Limb (tissue), 2 donors: ENCODE measurements around the gene ECI1.
A peak's percentile ranks its signal among the peaks of the same experiment; 100 is the strongest.

Experiments
- DNase-seq, 2 donors: peaks; one replicate each; pipeline ENCODE4 v3.0.0-alpha.2; 2016; ENCODE audit errors: extremely low spot score in 2 of 2

ECI1 gene

GRCh38 chr16:2251296-2252111 is at the start of gene ECI1:
TSS of gene ECI1 (minus strand) at chr16:2251587. CDS start at chr16:2251566, 21 bp downstream.
- DNase-seq = peak; percentile 90 to 93

- DNase-seq = no peak
These were observed 48.5 kb upstream of the ECI1 start for GRCh38 chr16:2299915-2300192.

GRCh38 chr16:2299121-2299914 is 47.9 kb upstream of the ECI1 start:
- DNase-seq = no peak

GRCh38 chr16:2298621-2299020 is 47.2 kb upstream of the ECI1 start:
- DNase-seq = no peak

GRCh38 chr16:2297506-2297860 is 46.1 kb upstream of the ECI1 start:
- no peak for DNase-seq

GRCh38 chr16:2296661-2297505 is 45.5 kb upstream of the ECI1 start:
- no peak for DNase-seq

GRCh38 chr16:2295056-2295798 is 43.8 kb upstream of the ECI1 start:
- DNase-seq = no peak

- no peak for DNase-seq
These were observed 40.8 kb upstream of the ECI1 start for GRCh38 chr16:2292221-2292620.

- no peak for DNase-seq
These were observed 37.9 kb upstream of the ECI1 start for GRCh38 chr16:2289282-2289681.

- no peak for DNase-seq
These were observed 37.3 kb upstream of the ECI1 start for GRCh38 chr16:2288726-2289125.

GRCh38 chr16:2287916-2288547 is 36.6 kb upstream of the ECI1 start:
- DNase-seq = no peak

GRCh38 chr16:2286550-2286949 is 35.2 kb upstream of the ECI1 start:
- DNase-seq = no peak

GRCh38 chr16:2285731-2286191 is 34.4 kb upstream of the ECI1 start:
- DNase-seq = no peak

GRCh38 chr16:2284797-2285576 is 33.6 kb upstream of the ECI1 start:
- DNase-seq = no peak

- DNase-seq = no peak
These were observed 32.8 kb upstream of the ECI1 start for GRCh38 chr16:2284001-2284770.

- DNase-seq = no peak
These were observed 31.6 kb upstream of the ECI1 start for GRCh38 chr16:2282866-2283555.

- no peak for DNase-seq
These were observed 30.9 kb upstream of the ECI1 start for GRCh38 chr16:2282262-2282661.

- no peak for DNase-seq
These were observed 29.7 kb upstream of the ECI1 start for GRCh38 chr16:2280981-2281542.
